Natural killer cell (primary cell): ENCODE measurements around the gene SLC24A5. TPM values are rescaled to one million over a fixed set of nuclear protein-coding genes. Genes with fewer than 3 reads are reported as not detected.

ENCODE experiments used
- ATAC-seq, 3 donors: fragments of 150-1000 bp in 2 of 3; fragments of 200-7000 bp in 1 of 3; cut with Tn5 transposase; 1 replicate in 1 of 3; 2 replicates in 2 of 3; pipeline ENCODE4 v1.10.0; 2021; ENCODE audit warnings: mild to moderate bottlenecking in 2 of 3, moderate library complexity in 2 of 3
- DNase-seq, 2 donors: peaks; one replicate each; pipeline versions ENCODE4 v3.0.0 to v3.0.0-alpha.2; 2013 to 2021; ENCODE audit warnings: mixed read lengths in 1 of 2
- H3K27ac ChIP-seq: one replicate; pipeline ENCODE4 v1.5.1; 2013; ENCODE audit warnings: mild to moderate bottlenecking, low read length
- H3K27me3 ChIP-seq: one replicate; pipeline ENCODE4 v1.6.1; 2013; ENCODE audit warnings: low read length; ENCODE audit not compliant: control insufficient read depth, insufficient read depth
- H3K36me3 ChIP-seq: one replicate; pipeline ENCODE4 v1.6.1; 2013; ENCODE audit warnings: low read length; ENCODE audit not compliant: control insufficient read depth, insufficient read depth
- H3K4me1 ChIP-seq: one replicate; pipeline ENCODE4 v1.6.1; 2013; ENCODE audit warnings: low read length; ENCODE audit not compliant: control insufficient read depth, insufficient read depth
- H3K4me3 ChIP-seq: one replicate; pipeline ENCODE4 v1.5.1; 2013; ENCODE audit warnings: low read length
- H3K9me3 ChIP-seq: one replicate; pipeline ENCODE4 v1.6.1; 2013; ENCODE audit warnings: low read length; ENCODE audit not compliant: control insufficient read depth, insufficient read depth
- H3K27ac Mint-ChIP-seq, 2 donors: one replicate each; pipeline ENCODE4 v1.8.0; 2022; ENCODE audit warnings: mild to moderate bottlenecking in 2 of 2, mixed read lengths in 2 of 2, moderate library complexity in 1 of 2
- H3K27me3 Mint-ChIP-seq, 2 donors: one replicate each; pipeline ENCODE4 v1.8.0; 2022; ENCODE audit warnings: low read depth in 2 of 2, mixed read lengths in 2 of 2
- H3K36me3 Mint-ChIP-seq: one replicate; pipeline ENCODE4 v1.8.0; 2022; ENCODE audit warnings: mixed read lengths
- H3K4me1 Mint-ChIP-seq, 2 donors: one replicate each; pipeline ENCODE4 v1.8.0; 2022; ENCODE audit warnings: mixed read lengths in 2 of 2
- H3K4me3 Mint-ChIP-seq: one replicate; pipeline ENCODE4 v1.8.0; 2022; ENCODE audit warnings: mild to moderate bottlenecking, moderate library complexity, mixed read lengths
- H3K9me3 Mint-ChIP-seq, 2 donors: one replicate each; pipeline ENCODE4 v1.8.0; 2022; ENCODE audit warnings: mixed read lengths in 2 of 2
- CTCF ChIP-seq: fragments of 200-600 bp; IDR thresholded peaks from one replicate; pipeline ENCODE4 v1.8.0; 2022; ENCODE audit warnings: antibody characterized with exemption
- whole genome bisulfite sequencing: methylation state at CpG from one replicate; pipeline ENCODE4 v1.1.7; 2013; ENCODE audit warnings: missing lambda C conversion rate; ENCODE audit not compliant: insufficient coverage; 5-methylcytosine and 5-hydroxymethylcytosine counted together
- intact Hi-C: fragments of 100-400 bp; cut with micrococcal nuclease; formaldehyde crosslinking; loops from one replicate; pipeline ENCODE4 v1.14.2; 2022
- total RNA-seq, 4 donors: library from RNA; stranded (reverse); fragments of 120-200 nt in 1 of 4; gene quantifications; one replicate each; pipeline versions ENCODE4 v1.2.3 to v1.2.4, GENCODE V29; 2013 to 2022

The SLC24A5 gene
- total RNA-seq, 3 donors from 2014 or later (not counting 1 experiment from before 2014, with no cell fraction given): not detected

GRCh38 chr15:48131324-48131723, 10.5 kb downstream of the SLC24A5 start:
- H3K27ac Mint-ChIP-seq: no peak overlapping the region
- H3K4me1 Mint-ChIP-seq: no peaks in the 10 kb centered on the region
- H3K4me3 ChIP-seq: no peak overlapping the region
- no peaks in the 10 kb centered on the region for H3K36me3 Mint-ChIP-seq
- no peak for ATAC-seq
- no peak overlapping the region for H3K27ac ChIP-seq
- no peaks in the 10 kb centered on the region for H3K4me1 ChIP-seq
- H3K9me3 Mint-ChIP-seq: peaks cover 0 to 2% of the 10 kb centered on the region in 2 donors
- H3K9me3 ChIP-seq: no peaks in the 10 kb centered on the region
- TF ChIP-seq CTCF: no peak
- DNase-seq: no peak
- H3K27me3 Mint-ChIP-seq: peaks cover 0 to 2% of the 10 kb centered on the region in 2 donors
- no peaks in the 10 kb centered on the region for H3K36me3 ChIP-seq
- intact Hi-C loops: no loop called here
- no peak overlapping the region for H3K4me3 Mint-ChIP-seq
- H3K27me3 ChIP-seq: no peaks in the 10 kb centered on the region

- Histone ChIP-seq H3K27ac (no peak overlapping the region), H3K36me3 (no peaks in the 10 kb centered on the region), H3K4me3 (no peak overlapping the region), H3K4me1 (no peaks in the 10 kb centered on the region), H3K27me3 (no peaks in the 10 kb centered on the region), H3K9me3 (no peaks in the 10 kb centered on the region)
- Mint-ChIP-seq H3K4me3 (no peak overlapping the region), H3K27me3 (peaks cover 0 to 2% of the 10 kb centered on the region in 2 donors), H3K27ac (no peak overlapping the region), H3K4me1 (no peaks in the 10 kb centered on the region), H3K9me3 (peaks cover 0 to 2% of the 10 kb centered on the region in 2 donors), H3K36me3 (no peaks in the 10 kb centered on the region)
- intact Hi-C loops: no loop called here
- 100% methylated on average over 2 of the region's 6 CpGs for WGBS
- no peak for TF ChIP-seq CTCF
- DNase-seq: no peak
- no peak for ATAC-seq
Measured at GRCh38 chr15:48132874-48133273, 12.1 kb downstream of the SLC24A5 start.

GRCh38 chr15:48143856-48144255, 23.1 kb downstream of the SLC24A5 start:
- intact Hi-C loops: no loop called here
- Histone ChIP-seq H3K9me3 (no peaks in the 10 kb centered on the region), H3K4me3 (no peak overlapping the region), H3K36me3 (no peaks in the 10 kb centered on the region), H3K27me3 (no peaks in the 10 kb centered on the region), H3K27ac (no peak overlapping the region), H3K4me1 (no peaks in the 10 kb centered on the region)
- DNase-seq (no peak), ATAC-seq (no peak)
- Mint-ChIP-seq H3K27ac (no peak overlapping the region), H3K27me3 (no peaks in the 10 kb centered on the region), H3K9me3 (no peaks in the 10 kb centered on the region), H3K4me3 (no peak overlapping the region), H3K4me1 (no peaks in the 10 kb centered on the region), H3K36me3 (no peaks in the 10 kb centered on the region)
- TF ChIP-seq CTCF: no peak
- no CpG with 5 or more reads among the region's 1 CpG for WGBS

- H3K9me3 Mint-ChIP-seq: no peaks in the 10 kb centered on the region
- Histone ChIP-seq H3K27ac (no peak overlapping the region), H3K9me3 (no peaks in the 10 kb centered on the region), H3K4me1 (no peaks in the 10 kb centered on the region), H3K4me3 (no peak overlapping the region), H3K27me3 (no peaks in the 10 kb centered on the region), H3K36me3 (no peaks in the 10 kb centered on the region)
- intact Hi-C loops: no loop called here
- H3K27me3 Mint-ChIP-seq: no peaks in the 10 kb centered on the region
- H3K27ac Mint-ChIP-seq: no peak overlapping the region
- no peaks in the 10 kb centered on the region for H3K36me3 Mint-ChIP-seq
- DNase-seq (no peak), ATAC-seq (no peak)
- no peak for TF ChIP-seq CTCF
- 27% methylated on average over 1 of the region's 1 CpG for WGBS
- no peak overlapping the region for H3K4me3 Mint-ChIP-seq
- H3K4me1 Mint-ChIP-seq: no peaks in the 10 kb centered on the region
Measured at GRCh38 chr15:48144889-48145288, 24.1 kb downstream of the SLC24A5 start.
